ENCODE data around the gene CDC42BPB.

DNA sequence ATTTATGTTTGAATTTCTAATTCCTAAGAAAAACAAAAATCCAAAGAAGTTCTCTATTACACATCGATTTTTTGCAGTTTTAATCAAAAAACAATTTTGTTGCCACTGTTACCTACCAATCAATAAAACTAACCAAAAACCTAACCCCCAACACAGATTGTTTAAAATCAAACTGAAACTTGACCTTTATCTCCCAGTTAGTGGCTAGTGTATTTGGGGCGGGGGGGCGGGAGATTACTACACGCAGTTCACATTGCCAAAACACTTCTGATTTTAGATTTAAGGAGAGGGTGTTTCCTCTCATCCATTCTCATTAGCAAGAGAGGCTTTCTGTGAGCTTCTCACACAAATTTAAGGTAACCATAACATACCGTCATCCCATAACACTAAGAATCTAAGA lies 6.4 kb downstream of the CDC42BPB start:
- TF ChIP-seq, protein P1, sequence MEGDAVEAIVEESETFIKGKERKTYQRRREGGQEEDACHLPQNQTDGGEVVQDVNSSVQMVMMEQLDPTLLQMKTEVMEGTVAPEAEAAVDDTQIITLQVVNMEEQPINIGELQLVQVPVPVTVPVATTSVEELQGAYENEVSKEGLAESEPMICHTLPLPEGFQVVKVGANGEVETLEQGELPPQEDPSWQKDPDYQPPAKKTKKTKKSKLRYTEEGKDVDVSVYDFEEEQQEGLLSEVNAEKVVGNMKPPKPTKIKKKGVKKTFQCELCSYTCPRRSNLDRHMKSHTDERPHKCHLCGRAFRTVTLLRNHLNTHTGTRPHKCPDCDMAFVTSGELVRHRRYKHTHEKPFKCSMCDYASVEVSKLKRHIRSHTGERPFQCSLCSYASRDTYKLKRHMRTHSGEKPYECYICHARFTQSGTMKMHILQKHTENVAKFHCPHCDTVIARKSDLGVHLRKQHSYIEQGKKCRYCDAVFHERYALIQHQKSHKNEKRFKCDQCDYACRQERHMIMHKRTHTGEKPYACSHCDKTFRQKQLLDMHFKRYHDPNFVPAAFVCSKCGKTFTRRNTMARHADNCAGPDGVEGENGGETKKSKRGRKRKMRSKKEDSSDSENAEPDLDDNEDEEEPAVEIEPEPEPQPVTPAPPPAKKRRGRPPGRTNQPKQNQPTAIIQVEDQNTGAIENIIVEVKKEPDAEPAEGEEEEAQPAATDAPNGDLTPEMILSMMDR (IDR thresholded peaks at IDR 0.05), result no peak
- no peak for TF ChIP-seq POLR2AphosphoS5 (IDR thresholded peaks at IDR 0.05)
- TF ChIP-seq EP300 (IDR thresholded peaks at IDR 0.05), result no peak

Measured in suprapubic skin (tissue), 4 donors.